Colonic mucosa (tissue), 4 donors: Measurements from ENCODE around the gene CCSER2. TPM values are rescaled to one million over a fixed set of nuclear protein-coding genes. Genes with fewer than 3 reads are reported as not detected.
A peak's percentile ranks its signal among the peaks of the same experiment; 100 is the strongest.

Experiments used
- DNase-seq: peaks from one replicate; pipeline ENCODE4 v3.0.0-alpha.2; 2020
- H3K27ac ChIP-seq: fragments of 200-600 bp; one replicate; pipeline ENCODE4 v1.8.0; 2021
- H3K27me3 ChIP-seq: fragments of 200-600 bp; one replicate; pipeline ENCODE4 v1.8.0; 2021
- H3K36me3 ChIP-seq: fragments of 200-600 bp; one replicate; pipeline ENCODE4 v1.8.0; 2021
- H3K4me1 ChIP-seq: fragments of 200-600 bp; one replicate; pipeline ENCODE4 v1.8.0; 2021; ENCODE audit warnings: mild to moderate bottlenecking
- H3K4me3 ChIP-seq: fragments of 200-600 bp; one replicate; pipeline ENCODE4 v1.8.0; 2021
- H3K9ac ChIP-seq, 2 donors: one replicate each; pipeline ENCODE4 v1.7.0; 2013; ENCODE audit warnings: control low read depth in 2 of 2, low read depth in 2 of 2, low read length in 2 of 2
- H3K9me3 ChIP-seq: fragments of 200-600 bp; one replicate; pipeline ENCODE4 v1.8.0; 2021
- intact Hi-C: fragments of 100-400 bp; cut with DNase I; formaldehyde crosslinking; loops from one replicate; pipeline ENCODE4 v1.14.1; 2022
- total RNA-seq, 2 donors: library from RNA; stranded (reverse); fragmentation: NEBNext Ultra II Directional in 1 of 2; extraction: Animal tissue kit (Norgen Biotek cat#: 25700) in 1 of 2; gene quantifications; one replicate each; pipeline ENCODE4 v1.2.1, GENCODE V29; 2021
- TF ChIP-seq, protein P1 (sequence below): fragments of 200-600 bp; IDR thresholded peaks from one replicate; pipeline ENCODE4 v1.8.0; 2022; ENCODE audit warnings: antibody characterized with exemption, mild to moderate bottlenecking
- donor health status: healthy.
- donor health status: DM: no; HTN: no; CAD: no.
- donor health status: DM: no; HTN: no; CAD: no.

The CCSER2 gene
- total RNA-seq, 2 donors from 2014 or later, result 33.7 to 64.5 TPM

GRCh38 chr10:84565881-84566582 lies 237.6 kb downstream of the CCSER2 start:
- Histone ChIP-seq H3K4me1 (no peaks in the 10 kb centered on the region), H3K4me3 (no peak overlapping the region), H3K27me3 (no peaks in the 10 kb centered on the region), H3K27ac (no peak overlapping the region), H3K36me3 (no peaks in the 10 kb centered on the region), H3K9ac (no peak overlapping the region), H3K9me3 (no peaks in the 10 kb centered on the region)
- TF ChIP-seq, protein P1, sequence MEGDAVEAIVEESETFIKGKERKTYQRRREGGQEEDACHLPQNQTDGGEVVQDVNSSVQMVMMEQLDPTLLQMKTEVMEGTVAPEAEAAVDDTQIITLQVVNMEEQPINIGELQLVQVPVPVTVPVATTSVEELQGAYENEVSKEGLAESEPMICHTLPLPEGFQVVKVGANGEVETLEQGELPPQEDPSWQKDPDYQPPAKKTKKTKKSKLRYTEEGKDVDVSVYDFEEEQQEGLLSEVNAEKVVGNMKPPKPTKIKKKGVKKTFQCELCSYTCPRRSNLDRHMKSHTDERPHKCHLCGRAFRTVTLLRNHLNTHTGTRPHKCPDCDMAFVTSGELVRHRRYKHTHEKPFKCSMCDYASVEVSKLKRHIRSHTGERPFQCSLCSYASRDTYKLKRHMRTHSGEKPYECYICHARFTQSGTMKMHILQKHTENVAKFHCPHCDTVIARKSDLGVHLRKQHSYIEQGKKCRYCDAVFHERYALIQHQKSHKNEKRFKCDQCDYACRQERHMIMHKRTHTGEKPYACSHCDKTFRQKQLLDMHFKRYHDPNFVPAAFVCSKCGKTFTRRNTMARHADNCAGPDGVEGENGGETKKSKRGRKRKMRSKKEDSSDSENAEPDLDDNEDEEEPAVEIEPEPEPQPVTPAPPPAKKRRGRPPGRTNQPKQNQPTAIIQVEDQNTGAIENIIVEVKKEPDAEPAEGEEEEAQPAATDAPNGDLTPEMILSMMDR, result no peak
- intact Hi-C loops, result no loop called here
- peak; percentile 2 for DNase-seq

DNA sequence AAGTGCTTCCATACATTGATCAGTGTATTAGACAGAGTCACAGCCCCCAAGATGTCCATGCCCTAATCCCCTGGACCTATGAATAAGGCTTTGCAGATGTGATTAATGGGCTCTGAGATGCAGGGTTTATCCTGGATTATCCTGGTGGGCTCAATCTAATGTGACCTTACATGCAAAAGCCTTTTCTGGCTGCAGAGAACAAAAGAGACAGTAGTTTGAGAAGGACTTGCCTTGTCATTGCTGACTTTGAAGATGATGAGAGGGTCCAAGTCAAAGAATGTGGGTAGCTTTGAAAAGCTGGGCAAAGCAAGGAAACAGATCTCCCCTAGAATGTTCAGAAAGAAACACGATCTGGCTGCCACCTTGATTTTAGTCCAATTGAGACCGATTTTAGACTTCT lies 238.7 kb downstream of the CCSER2 start:
- no peaks in the 10 kb centered on the region for H3K9me3 ChIP-seq
- no peak overlapping the region for H3K27ac ChIP-seq
- intact Hi-C loops, result no loop called here
- no peaks in the 10 kb centered on the region for H3K27me3 ChIP-seq
- H3K4me3 ChIP-seq, result no peak overlapping the region
- TF ChIP-seq, protein P1, result no peak
- no peaks in the 10 kb centered on the region for H3K36me3 ChIP-seq
- no peak overlapping the region for H3K9ac ChIP-seq
- H3K4me1 ChIP-seq, result no peaks in the 10 kb centered on the region
- DNase-seq, result no peak

Other genes with a start within 250 kb of the CCSER2 start
- gene GHITM, start 189.1 kb upstream of the CCSER2 start, total RNA-seq, result 100 to 1,000 TPM; 284 to 404 TPM
- gene GPR15LG, start 154.8 kb upstream of the CCSER2 start, total RNA-seq, result 100 to 1,000 TPM; 515 to 560 TPM
- gene CDHR1, start 134.1 kb upstream of the CCSER2 start, total RNA-seq, result 100 to 1,000 TPM in 1 of 2 donors, 10 to 100 TPM in 1; 99.3 to 105 TPM
- gene LRIT2, start 103.0 kb upstream of the CCSER2 start, total RNA-seq, result not detected
- not detected for gene LRIT1, start 87.0 kb upstream of the CCSER2 start, total RNA-seq
- gene RGR, start 83.5 kb upstream of the CCSER2 start, total RNA-seq, result not detected